Lower leg skin (tissue), 4 donors: Measurements from ENCODE around the gene NIPSNAP2. TPM values are rescaled to one million over a fixed set of nuclear protein-coding genes. Genes with fewer than 3 reads are reported as not detected.
"Not testable (repeated sequence)": the region's sequence is repeated elsewhere in the genome, so short reads cannot be mapped to it uniquely, and the experiment has no call there.

Experiments
- DNase-seq, 2 donors: peaks; one replicate each; pipeline ENCODE4 v3.0.0-alpha.2; 2019; ENCODE audit warnings: low spot score in 2 of 2
- H3K4me3 ChIP-seq: fragments of 200-600 bp; sonication (generic); 2 replicates; pipeline ENCODE4 v1.5.1; 2017; ENCODE audit warnings: mild to moderate bottlenecking, low read depth; ENCODE audit not compliant: poor library complexity, severe bottlenecking
- POLR2A ChIP-seq, 2 donors: fragments of 450-650 bp; IDR thresholded peaks; one replicate each; pipeline ENCODE4 v1.6.1; 2016 to 2017; ENCODE audit warnings: antibody characterized with exemption in 2 of 2, mild to moderate bottlenecking in 1 of 2, moderate library complexity in 1 of 2
- WGBS, 2 donors: methylation state at CpG; one replicate each; pipeline ENCODE4 v1.1.5; 2018; 5-methylcytosine and 5-hydroxymethylcytosine counted together
- intact Hi-C: fragments of 100-400 bp; cut with DNase I; formaldehyde crosslinking; loops from one replicate; pipeline ENCODE4 v1.15.0; 2023; ENCODE audit warnings: low total_unique reads
- total RNA-seq, 4 donors: library from RNA; depleted of rRNA; stranded (reverse); fragments of >200 nt; gene quantifications; one replicate each; pipeline ENCODE4 v1.1.0, GENCODE V29; 2016
- TF ChIP-seq, protein P1 (sequence below), 3 donors: fragments of 450-650 bp; IDR thresholded peaks; one replicate each; pipeline ENCODE4 v1.5.1; 2016; ENCODE audit warnings: antibody characterized with exemption in 3 of 3, mild to moderate bottlenecking in 3 of 3, moderate library complexity in 2 of 3

NIPSNAP2 gene
- total RNA-seq, 4 donors from 2014 or later, result 36.4 to 48.4 (median 41.5) TPM

DNA sequence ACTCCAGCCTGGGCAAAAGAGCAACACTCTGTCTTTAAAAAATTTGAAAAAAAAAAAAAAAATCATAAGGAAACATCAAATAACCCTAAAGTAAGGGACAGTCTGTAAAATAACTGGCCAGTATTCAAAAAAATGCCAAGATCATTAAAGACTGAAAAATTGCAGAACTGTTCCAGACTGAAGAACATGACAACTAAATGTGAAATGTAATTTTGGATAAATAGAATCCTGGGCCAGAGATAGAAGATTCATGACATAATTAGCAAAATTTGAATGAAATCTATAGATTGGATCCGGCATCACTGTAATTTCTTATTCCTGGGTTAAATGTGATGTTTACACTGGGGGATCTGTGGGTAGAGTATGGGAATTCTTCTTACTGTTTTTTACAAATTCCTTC, 83.9 kb downstream of the NIPSNAP2 start:
- intact Hi-C loops, result no loop called here
- no peak overlapping the region for H3K4me3 ChIP-seq
- WGBS, 2 donors, result 83 to 84% methylated on average over 1 of the region's 1 CpG
- no peak for DNase-seq
- TF ChIP-seq, protein P1, sequence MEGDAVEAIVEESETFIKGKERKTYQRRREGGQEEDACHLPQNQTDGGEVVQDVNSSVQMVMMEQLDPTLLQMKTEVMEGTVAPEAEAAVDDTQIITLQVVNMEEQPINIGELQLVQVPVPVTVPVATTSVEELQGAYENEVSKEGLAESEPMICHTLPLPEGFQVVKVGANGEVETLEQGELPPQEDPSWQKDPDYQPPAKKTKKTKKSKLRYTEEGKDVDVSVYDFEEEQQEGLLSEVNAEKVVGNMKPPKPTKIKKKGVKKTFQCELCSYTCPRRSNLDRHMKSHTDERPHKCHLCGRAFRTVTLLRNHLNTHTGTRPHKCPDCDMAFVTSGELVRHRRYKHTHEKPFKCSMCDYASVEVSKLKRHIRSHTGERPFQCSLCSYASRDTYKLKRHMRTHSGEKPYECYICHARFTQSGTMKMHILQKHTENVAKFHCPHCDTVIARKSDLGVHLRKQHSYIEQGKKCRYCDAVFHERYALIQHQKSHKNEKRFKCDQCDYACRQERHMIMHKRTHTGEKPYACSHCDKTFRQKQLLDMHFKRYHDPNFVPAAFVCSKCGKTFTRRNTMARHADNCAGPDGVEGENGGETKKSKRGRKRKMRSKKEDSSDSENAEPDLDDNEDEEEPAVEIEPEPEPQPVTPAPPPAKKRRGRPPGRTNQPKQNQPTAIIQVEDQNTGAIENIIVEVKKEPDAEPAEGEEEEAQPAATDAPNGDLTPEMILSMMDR (IDR thresholded peaks at IDR 0.05), result no peak
- TF ChIP-seq POLR2A (IDR thresholded peaks at IDR 0.05), result no peak

GRCh38 chr7:56048763-56049162, 84.4 kb downstream of the NIPSNAP2 start:
- intact Hi-C loops, DNase-seq, H3K4me3 ChIP-seq: not testable (repeated sequence)
- 59 to 63% methylated on average over 8 of the region's 8 CpGs for WGBS, 2 donors

Other genes starting within 250 kb of the NIPSNAP2 start
- not detected for gene SEPTIN14, start 101.8 kb upstream of the NIPSNAP2 start, total RNA-seq
- 1 to 10 TPM in 3 of 4 donors, under 1 TPM in 1; 0.93 to 2.7 (median 1.8) TPM for gene ZNF713, start 77.1 kb upstream of the NIPSNAP2 start, total RNA-seq
- 1 to 10 TPM; 5.3 to 8.3 (median 6.9) TPM for gene MRPS17, start 12.7 kb upstream of the NIPSNAP2 start, total RNA-seq
- gene PSPH, start 86.9 kb downstream of the NIPSNAP2 start, total RNA-seq, result 10 to 100 TPM in 2 of 4 donors, 1 to 10 TPM in 2; 7.4 to 13.1 (median 9.8) TPM
- gene CCT6A, start 87.2 kb downstream of the NIPSNAP2 start, total RNA-seq, result 10 to 100 TPM; 56.9 to 79.2 (median 70.4) TPM
- 100 to 1,000 TPM in 2 of 4 donors, 10 to 100 TPM in 2; 74.5 to 117 (median 107) TPM for gene SUMF2, start 99.7 kb downstream of the NIPSNAP2 start, total RNA-seq
- gene PHKG1, start 128.4 kb downstream of the NIPSNAP2 start, total RNA-seq, result 1 to 10 TPM in 2 of 4 donors, under 1 TPM in 2; 0.78 to 3.7 (median 1.2) TPM
- gene CHCHD2, start 141.9 kb downstream of the NIPSNAP2 start, total RNA-seq, result 100 to 1,000 TPM; 214 to 287 (median 259) TPM
- 1 to 10 TPM in 3 of 4 donors, not detected in 1; 2.0 to 7.5 (median 6.1) TPM for gene NUPR2, start 151.8 kb downstream of the NIPSNAP2 start, total RNA-seq